SU-DHL-6 (cell line): Measurements from ENCODE around the gene APAF1.

Experiments used
- CTCF ChIP-seq: fragments of 200-600 bp; sonication (generic); IDR thresholded peaks from one replicate; pipeline ENCODE4 v1.5.1; 2017; ENCODE audit warnings: antibody characterized with exemption, mild to moderate bottlenecking, low read length, moderate library complexity; ENCODE audit not compliant: insufficient read depth, poor library complexity, severe bottlenecking
- EZH2phosphoT487 ChIP-seq: fragments of 200-600 bp; sonication (generic), shearing (Covaris generic); conservative IDR thresholded peaks from 2 replicates; pipeline ENCODE4 v1.6.1; 2018; ENCODE audit warnings: mild to moderate bottlenecking, antibody characterized with exemption, low read length, moderate library complexity, mixed read lengths

- TF ChIP-seq CTCF = no peak
- TF ChIP-seq EZH2phosphoT487 = no peak
Measured at GRCh38 chr12:98660521-98660920, 15.4 kb downstream of the APAF1 start.
